ENCODE results near the gene PTPRR.
A peak's percentile ranks its signal among the peaks of the same experiment; 100 is the strongest.

Gene PTPRR

DNA sequence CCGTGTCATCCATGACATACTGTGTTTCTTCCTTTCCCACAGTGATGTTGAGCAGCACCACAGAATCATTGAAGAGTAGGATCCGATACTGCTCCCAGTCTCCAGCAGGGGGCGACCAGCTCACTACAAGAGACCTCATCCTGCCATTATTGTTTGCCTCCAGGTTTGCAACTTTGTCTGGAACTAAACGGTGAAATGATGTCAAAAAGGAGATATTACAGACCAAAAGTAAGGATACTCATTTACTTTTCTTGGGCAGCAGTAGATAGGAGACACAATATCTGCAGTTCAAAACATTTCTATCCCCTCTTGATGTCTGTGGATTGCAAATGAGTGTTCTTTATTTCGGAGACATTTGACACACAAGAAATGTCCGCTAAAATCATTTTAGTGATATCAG is 330.5 kb downstream of the PTPRR start:
- peak; percentile 9 for DNase-seq
